GM19023 (cell line): ENCODE data around the gene CFAP97.
"Not testable (repeated sequence)": the region's sequence is repeated elsewhere in the genome, so short reads cannot be mapped to it uniquely, and the experiment has no call there.

Experiments
- ATAC-seq: cut with Tn5 transposase; IDR thresholded peaks from one replicate; pipeline ENCODE4 v1.9.1; 2021; ENCODE audit warnings: mild to moderate bottlenecking, moderate library complexity; ENCODE audit not compliant: unreplicated experiment

The CFAP97 gene

DNA sequence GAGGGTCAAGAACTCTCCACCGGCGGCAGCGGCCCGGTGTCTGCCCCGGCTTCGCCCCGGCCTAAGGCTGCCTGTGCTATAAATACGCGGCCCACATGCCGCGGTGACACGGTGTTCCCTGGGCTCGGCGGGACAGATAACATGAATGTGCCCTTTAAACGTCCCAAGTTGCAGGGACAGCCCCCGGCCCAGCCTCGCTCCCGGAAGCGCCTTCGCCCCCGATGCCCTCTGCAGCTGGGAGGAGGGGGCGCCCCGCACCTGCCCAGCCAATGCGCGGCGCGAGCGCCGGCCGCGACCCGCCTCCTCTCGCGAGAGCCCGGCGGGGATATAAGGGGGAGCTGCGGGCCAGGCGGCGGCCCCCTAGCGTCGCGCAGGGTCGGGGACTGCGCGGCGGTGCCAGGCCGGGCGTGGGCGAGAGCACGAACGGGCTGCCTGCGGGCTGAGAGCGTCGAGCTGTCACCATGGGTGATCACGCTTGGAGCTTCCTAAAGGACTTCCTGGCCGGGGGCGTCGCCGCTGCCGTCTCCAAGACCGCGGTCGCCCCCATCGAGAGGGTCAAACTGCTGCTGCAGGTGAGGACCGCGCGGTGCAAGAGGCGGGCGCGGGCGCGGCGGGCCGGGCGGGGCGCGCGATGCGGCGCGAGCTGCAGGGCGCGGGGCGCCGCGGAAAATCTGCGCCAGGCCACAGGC lies 60.7 kb downstream of the CFAP97 start, which contains the start of gene SLC25A4:
SLC25A4 (plus strand) TSS at position 355 of the 689 bp plus-strand sequence; CDS start at position 462, 107 bp downstream.
- ATAC-seq, result peak; percentile 96

DNA sequence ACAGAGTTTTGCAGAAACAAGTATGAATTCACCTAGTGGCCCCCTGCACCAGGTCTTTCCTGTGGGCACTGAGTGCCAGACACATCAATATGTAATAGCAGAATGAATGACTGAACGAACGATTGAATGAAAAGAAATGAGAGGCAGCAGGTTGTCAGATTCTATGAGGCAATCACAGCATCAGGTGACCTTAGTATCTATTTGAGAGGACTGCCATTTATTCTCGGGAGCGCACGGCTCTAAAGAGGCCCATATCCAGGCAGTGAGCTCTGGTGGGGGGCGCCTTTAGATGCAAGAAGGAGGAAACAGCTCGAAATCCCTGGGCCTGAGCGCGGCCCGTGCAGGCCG lies 61.3 kb downstream of the CFAP97 start:
- ATAC-seq, result no peak

DNA sequence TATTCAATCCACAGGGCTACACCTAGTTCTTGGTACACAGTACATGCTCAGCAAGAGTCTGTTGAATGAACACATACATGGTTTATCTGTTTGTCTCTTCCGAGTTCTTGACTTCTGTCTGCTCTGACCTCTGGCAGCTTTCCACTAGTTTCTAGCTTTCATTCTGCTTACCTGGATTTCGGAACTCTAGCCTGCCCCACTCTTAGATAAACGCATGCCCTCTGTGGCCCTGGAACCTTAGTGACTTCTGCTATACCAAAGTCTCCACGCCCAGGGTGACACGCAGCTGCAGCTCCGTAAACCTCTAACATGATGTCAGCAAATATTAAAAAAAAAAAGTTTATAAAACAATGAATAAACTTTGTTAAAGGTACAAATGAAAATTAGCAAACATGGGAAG lies 62.0 kb downstream of the CFAP97 start:
- no peak for ATAC-seq

DNA sequence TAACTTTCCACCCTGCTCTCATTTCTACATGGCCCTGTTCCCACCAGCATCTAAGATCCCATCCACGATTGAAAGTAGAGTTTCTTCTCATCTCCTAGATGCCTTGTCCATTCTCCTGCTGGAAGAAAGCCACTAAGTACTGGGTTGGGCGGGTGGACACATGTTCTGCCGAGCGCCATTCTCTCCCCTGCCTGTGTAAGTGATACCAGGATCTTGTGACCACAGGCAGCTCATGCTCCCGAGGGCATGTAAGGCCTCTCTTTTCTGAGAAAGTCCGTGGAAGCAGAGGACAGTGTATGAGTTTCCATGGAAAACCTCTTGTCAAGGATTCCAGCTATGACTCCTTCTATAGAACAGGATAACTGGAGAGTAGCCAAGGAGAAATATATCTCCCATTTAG lies 64.1 kb downstream of the CFAP97 start:
- no peak for ATAC-seq

DNA sequence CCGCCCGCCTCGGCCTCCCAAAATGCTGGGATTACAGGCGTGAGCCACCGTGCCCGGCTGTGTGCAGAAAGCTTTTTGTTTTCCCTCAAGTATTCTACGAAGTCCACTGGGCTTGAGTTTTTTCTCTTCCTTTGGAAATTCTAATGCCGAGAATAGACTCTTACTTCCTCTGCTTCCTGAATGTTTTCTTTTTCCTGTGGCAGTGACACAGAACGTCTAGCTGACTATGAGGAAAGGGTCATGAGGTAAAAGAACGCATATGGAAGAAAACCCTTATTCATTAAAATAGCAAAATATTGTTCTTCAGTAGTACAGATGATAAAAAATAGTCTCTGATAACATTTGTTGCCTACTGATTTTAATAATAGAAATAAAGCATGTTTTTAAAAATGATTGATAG lies 65.6 kb downstream of the CFAP97 start:
- no peak for ATAC-seq

DNA sequence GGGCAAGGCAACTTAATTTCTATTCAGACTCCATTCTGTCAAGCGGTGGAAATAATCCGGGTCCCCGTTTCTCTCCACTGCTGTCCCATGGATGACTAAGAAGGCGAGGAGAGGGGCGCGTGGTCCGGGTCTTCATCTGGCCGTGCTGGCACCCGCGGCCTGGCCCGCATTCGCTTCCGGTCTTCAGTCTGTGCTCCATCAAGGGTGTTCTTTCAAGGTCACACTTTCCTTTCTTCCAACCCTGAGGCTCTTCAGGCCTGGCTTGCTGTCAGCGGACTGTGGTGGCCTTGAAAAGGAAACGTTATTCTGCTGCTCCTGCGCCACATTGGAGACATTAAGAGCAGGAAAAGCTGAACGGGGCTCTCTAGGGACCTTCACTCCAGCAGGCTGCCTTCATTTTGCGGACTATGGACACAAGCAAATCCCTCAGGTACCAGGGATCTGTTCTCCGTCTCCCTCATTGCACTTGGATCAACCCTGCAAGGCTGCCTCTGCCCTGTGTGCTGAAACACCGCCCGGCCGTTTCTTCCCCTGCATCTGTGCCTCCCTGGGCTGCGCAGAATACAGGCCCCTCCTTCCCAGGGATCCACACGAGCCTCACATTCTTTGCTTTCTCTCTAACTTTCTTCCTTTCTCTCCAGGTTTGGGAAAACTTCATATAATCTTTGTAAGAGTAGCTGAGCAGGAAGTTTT lies 66.4 kb downstream of the CFAP97 start:
- ATAC-seq, result no peak

DNA sequence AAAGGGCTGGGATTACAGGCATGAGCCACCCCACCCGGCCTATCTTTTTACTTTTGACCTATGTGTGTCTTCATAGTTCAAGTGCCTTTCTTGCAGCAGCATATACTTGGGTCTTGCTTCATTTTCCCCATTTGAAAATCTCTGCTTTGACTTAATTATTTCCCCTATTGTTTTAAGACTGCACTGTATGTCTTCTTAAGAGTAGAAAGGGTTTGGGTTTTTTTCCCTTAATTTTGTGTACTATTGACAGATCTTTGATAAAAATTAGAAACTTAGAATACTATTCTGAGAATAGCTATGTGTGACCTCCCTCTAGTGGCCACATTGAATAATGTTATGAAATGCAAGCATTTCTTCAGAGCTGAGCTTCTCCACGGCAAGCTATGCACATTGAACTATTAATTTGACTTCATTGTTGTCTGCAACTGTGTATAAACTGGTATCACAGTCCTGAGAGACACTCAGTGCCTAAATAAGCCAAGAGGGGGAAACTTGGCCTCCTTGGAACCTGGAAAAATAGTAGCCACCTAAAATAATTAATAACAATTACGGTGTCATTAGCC lies 69.4 kb downstream of the CFAP97 start:
- ATAC-seq, result peak; percentile 52

DNA sequence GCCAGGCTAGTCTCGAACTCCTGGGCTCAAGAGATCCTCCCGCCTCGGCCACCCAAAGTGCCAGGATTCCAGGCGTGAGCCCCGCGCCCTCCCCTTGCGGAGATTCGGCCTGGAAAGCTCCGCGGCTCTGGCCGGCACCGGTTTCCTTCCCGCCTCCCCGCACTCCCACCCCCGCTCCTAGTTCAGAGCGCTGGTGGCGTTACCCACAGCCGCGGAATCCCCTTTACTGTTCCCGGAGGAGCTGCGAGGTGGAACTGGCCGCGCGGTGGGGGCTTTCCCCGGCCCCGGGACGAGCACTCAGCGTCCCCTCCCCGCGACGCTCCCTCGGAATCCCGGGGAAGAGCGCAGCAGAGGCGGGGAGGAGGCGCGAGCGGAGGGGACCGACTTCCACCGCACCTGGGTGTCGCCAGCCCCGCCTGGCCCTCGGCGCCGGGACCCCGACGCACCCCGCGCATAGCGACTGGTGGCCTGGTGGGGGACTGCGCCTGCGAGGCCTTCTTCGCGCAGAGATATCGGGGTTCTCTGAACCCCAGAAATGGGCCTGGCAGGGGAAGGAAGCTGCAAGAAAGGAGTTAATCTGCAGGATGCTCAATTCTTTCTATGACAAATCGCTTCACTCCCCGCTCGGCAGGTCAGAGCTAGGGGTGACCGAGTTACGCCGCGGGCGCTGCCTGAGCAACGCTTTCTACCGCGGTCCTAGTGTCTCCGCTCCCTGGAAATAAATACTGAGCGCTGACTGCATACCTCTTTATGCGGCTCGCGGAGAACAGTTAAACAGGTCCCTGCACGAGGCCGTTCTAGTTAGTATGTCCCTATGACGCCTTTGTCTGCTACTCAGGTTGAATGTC lies 75.3 kb downstream of the CFAP97 start:
- peak; percentile 56 for ATAC-seq

DNA sequence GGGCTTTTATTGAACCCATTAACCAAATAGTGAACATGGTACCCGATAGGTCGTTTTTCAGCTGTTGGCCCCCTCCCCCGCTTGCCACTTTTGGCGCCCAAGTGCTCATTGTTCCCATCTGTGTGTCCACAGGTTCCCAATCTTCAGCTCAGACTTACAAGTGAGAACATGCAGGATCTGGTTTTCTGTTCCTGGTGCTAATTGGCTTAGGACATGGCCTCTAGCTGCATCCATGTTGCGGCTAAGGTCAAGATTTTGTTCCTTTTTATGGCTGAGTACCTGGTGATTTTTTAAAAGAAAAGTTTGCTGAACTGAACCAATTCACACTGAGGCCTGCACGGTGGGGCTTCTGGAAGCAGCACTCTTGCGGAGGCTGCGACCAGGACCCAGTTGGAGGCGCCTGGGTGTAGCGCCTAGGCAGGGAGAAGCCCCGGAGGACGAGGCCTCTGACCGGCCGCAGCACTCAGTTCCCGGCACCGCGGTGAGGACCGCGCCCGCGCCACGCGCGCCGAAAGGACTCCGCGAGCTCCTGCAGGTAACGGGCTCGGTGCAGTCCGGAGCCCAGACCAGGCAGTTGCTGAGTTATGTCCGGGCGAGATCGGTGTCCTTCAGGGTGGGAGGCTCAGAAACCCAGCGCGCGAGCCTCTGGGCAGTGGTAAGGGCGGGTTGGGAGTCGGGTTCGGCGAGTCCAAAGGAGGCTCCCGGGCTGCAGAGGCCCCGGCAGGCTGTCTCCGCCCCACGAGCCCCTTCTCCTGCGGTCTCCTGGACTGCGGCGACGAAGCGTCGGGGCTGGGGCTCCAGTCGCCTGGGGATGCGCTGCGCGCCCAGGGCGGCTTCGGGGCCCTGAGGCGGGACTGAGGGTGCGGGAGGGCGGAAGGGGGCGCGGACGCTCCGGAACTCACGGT lies 76.5 kb downstream of the CFAP97 start:
- no peak for ATAC-seq

DNA sequence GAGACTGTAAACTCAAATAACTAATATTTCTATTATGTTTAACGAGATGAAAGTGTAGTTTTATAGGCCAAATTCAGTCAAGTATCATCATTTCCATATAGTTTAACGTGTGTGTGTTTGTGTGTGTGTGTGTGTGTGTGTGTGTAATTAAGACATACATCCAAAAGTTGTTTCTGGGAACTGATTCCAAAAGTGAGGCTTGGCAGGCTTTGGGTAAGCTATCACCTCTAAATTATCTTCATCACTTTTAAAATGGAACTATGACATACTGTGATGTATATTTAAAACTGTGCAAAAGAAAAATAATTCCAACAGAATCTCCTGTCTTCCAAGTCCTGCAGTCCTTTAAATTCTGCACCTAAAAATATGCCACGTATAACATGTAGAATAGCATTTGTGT lies 79.8 kb downstream of the CFAP97 start:
- no peak for ATAC-seq

DNA sequence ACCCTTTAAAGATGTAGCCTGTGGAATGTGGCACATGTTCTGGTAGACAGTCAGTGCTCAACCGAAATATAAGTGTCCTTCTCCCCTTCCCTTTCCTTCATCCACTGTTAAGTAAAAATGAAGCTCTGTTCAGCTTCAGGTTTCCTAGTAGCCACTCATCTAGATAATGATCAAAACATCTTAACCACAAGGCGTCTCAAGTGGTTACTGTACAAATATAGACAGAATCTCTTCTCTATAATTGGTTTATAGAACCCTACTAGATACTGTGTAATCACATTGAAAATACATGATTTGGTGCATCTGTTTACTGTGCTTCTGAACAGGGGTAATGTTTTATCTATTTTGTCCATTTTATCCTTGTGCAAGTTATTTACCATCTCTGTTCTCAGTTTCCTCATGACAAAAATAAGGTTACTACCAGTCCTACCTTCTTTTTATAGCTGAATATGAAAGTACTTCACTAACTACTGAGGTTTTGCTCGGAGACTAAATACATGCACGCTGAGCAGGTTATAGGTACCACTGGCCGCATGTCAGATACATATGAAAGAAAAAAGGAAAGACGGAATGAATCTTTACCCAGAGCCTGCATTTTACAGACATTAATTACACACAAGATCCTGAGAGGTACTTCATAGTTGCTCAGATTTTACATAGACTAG lies 81.0 kb downstream of the CFAP97 start:
- peak; percentile 60 for ATAC-seq

DNA sequence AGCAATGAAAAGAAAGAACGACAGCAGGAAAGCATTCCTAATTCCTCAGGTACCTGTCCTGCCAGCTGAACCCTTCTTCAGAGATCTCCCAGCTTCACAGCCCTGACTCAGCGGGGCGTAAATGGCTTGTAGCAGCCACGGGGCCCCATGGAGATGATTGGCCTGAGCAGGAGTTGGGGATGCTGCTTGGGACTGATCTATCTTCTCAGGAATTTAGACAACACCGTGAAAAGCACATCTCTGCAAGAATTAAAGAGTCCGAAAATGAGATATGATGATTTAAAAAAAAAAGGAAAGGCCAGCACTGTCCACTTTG lies 83.2 kb downstream of the CFAP97 start:
- no peak for ATAC-seq

DNA sequence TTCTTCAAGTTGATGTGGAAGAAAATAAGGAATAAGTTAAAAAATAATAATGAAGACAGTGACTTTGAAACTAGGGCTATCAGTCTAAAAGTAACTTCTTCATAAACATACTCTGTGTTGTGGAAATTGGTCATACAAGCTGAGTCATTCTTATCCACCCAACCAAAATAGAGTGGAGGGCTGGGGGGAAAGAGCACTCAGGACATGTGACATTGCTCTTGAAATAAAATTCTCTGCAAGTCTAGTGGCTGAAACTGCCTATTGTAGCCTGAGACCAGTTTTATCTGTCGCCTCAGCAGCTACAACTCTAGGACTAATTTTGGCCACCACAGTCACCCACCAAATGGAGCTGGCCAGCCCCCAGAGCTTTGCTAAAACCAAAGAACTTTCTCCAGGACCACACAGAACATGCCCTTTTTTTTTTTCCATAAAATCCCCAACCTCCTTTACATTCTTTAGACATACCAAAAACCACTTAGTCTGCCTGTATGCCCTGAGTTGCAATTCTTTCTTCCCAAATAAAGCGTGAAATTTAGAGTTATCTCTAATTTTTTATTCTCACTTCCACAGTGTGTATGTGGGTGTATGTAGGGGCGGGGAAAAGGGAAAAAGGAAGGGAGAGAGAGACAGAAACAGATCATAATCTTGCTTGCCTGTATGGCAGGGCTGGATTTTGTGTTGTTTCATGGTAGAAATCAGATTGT lies 83.7 kb downstream of the CFAP97 start:
- no peak for ATAC-seq

DNA sequence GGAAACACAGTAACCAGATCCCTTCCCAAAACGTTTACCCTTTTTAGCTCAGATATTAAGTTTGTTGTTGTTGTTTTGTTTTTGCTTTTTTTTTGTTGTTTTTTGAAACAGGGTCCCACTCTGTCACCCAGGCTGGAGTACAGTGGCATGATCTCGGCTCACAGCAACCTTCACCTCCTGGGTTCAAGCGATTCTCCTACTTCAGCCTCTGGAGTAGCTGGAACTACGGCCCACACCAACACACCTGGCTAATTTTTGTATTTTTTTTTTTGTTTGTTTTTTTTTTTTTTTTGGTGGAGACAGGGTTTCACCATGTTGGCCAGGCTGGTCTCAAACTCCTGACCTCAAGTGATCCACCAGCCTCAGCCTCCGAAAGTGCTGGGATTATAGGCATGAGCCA lies 84.3 kb downstream of the CFAP97 start:
- not testable (repeated sequence) for ATAC-seq

DNA sequence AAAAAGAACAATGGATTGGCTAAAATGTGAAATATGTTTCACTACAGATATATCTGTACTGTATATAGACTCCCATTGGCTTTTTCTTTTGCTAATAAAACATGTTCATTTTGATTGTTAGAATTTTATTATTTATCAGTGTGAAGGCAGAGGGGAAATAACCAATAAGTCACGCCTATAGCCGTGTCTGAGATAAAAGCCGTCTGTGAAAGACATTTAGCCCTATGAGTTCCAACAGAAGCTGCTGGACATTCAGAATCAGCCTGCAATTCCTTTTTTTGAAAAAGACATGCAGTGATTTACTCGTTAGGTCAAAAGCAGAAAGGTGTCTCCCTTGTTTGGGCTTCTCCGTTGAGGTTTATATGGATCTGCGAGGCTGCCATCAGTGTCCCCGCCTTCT lies 84.9 kb downstream of the CFAP97 start:
- no peak for ATAC-seq

DNA sequence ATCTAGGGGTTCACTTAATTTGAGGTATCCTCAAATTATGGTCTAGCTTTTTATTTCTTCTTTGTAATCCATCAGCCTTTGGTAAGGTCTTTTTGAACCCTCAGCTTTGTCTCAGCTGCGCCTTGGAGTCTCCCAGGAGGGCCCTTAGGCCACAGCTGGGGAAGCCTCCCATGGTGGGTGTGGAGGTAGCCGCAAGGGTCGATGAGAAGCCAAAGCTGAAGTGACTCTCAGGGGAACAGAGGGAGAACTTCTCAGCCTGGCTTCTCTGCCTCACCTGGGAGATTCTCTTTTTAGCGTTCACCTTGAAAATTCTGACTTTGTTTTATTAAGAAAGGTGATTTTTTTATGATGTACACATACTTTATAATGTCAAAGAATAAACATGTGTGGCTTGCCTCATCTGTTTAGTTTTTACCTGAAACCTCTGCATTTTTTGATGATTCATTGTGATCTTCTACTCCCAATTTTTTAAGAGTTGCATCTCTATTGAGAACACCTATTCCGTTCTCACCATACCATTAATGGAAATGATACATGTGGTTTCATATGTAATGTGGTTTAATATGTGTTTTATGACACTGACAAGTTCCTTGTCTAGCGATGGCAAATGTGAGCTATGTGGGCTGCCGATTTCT lies 86.4 kb downstream of the CFAP97 start:
- no peak for ATAC-seq

DNA sequence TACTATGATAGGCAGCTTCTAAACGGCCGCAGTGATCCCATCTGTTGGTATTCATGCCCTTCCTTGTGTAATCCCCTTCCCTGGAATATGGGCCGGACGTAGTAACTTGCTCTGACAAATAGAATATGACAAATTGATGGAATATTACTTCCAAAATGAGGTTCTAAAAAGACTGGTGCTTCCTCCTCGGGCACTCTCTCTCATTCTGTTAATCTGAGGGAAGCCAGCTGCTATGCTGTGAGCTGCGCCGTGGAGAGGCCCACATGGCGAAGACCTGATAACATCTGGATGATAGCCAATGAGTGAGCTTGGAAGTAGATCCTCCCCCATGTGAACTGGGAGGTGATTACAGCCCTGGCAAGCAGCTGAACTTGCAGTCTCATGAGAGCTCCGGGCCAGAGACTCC lies 88.0 kb downstream of the CFAP97 start:
- no peak for ATAC-seq

DNA sequence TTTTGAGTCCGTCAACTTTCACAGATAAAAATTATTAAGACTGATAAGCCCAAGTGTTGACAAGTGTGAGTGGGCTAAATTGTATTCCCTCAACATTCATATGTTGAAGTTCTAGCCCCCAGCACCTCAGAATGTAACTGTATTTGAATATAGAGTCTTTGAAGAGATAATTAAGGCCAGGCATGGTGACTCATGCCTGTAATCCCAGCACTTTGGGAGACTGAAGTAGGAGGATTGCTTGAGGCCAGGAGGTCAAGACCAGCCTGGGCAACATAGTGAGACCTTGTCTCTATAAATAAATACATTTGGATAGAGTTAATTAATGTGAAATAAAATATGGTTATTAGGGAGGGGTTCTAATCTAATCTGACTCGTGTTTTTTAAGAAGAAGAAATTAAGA lies 90.5 kb downstream of the CFAP97 start:
- ATAC-seq, result no peak

DNA sequence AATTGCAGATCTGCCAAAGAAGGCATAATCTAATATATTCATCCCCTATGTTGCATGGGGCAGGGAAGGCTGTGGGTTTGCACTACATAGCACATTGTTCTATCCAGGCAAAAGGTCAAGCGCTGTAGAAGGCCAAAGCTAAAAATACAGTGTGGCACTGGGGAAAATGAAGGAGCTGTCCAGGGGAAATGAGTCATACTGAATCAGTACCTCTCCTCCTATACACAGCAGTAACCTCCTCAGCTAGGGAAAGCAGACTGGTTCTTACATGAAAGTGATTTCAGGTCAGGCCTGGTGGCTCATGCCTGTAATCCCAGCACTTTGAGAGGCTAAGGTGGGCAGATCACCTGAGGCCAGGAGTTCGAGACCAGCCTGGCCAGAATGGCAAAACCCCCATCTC lies 91.7 kb downstream of the CFAP97 start:
- ATAC-seq, result no peak
